ENCODE data around the gene MED15.

- no peak for TF ChIP-seq CTCF (conservative IDR thresholded peaks at IDR 0.05)
- no peak for TF ChIP-seq EZH2 (IDR thresholded peaks at IDR 0.05; ENCODE audit: low read depth)
Measured at GRCh38 chr22:20488946-20489345, 18.5 kb upstream of the MED15 start.

All from PC-9 (cell line).